GM18499 (cell line): ENCODE measurements around the gene EYS.

ENCODE experiments used
- ATAC-seq: cut with Tn5 transposase; IDR thresholded peaks from one replicate; pipeline ENCODE4 v1.9.1; 2021; ENCODE audit warnings: moderate number of reproducible peaks; ENCODE audit not compliant: insufficient read depth, unreplicated experiment

EYS gene

GRCh38 chr6:65259059-65259458 lies 448.0 kb downstream of the EYS start:
- ATAC-seq, result no peak

GRCh38 chr6:65253041-65253440 lies 454.0 kb downstream of the EYS start:
- no peak for ATAC-seq

DNA sequence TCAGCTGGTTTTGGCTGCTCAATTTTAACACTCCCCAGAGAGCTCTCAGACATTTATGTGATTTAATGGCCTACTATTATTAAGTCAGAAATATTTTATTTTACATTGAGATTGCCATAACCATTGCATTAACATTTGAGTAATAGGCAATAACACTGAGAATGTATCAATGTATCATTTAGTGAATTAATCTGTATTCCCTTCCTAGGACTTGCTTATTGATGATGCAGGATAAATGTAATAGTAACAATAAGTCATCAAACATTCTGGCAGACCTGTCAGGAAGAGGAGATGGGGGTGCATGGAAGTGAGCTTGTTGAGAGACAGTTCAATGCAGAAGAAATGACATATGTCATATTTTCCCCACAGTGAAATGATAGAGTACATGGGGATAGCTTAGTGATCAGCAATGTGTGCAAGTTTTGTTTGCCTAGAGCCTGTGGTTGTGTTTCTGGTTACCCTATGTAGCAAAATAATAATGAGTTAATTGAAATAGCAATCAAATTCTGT lies 458.9 kb downstream of the EYS start:
- ATAC-seq, result no peak

DNA sequence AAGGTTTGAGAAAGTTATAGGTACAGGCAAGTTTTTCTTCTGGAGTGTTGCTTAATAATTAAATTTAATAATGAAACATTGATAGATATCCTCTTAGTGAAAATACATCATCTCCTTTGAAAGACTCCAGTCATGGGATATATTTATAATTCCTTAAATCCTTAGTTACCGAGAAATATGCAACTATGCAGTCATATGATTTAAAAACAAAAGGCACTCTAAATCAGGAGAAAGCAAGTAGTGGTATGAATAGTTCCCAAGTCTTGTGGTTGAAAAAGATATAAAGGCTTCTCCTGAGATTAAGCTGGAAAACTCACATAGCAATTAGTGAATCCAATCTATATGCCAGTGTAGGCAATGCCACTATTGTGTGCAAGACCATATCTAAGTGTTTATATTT lies 475.4 kb downstream of the EYS start:
- no peak for ATAC-seq

DNA sequence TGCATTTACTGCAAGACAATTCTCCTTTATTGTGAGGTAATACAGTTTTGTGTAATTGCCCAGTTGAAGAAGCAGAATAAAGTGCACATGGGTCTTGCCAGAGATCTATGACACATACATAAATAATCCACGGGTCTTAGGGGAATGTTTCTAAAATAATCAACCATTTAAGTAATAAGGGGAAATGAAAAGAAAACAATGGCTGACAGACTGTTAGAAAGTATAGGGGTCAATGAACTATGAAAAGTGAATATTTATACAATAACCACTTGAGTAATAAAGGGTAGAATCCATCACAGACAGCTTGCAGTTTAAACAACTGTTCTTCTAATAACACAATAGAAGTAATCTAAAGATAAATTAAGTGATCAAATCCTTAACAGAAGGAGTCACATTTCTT lies 477.2 kb downstream of the EYS start:
- no peak for ATAC-seq

DNA sequence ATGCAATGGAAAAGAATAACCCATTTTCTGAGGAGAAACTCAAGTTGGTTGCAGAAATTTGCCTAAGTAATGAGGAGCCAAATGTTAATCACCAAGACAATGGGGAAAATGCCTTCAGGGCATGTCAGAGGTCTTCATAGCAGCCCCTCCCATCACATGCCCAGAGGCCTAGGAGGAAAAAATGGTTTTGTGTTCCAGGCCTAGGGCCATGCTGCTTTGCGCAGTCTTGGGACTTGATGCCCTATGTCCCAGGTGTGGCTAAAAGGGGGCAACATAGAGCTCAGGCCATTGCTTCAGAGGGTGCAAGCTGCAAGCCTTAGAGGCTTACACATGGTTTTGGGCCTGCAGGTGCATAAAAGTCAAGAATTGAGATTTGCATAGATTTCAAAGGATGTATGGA lies 485.9 kb downstream of the EYS start:
- ATAC-seq, result no peak

- no peak for ATAC-seq
These were observed 504.3 kb downstream of the EYS start for GRCh38 chr6:65202738-65203137.

DNA sequence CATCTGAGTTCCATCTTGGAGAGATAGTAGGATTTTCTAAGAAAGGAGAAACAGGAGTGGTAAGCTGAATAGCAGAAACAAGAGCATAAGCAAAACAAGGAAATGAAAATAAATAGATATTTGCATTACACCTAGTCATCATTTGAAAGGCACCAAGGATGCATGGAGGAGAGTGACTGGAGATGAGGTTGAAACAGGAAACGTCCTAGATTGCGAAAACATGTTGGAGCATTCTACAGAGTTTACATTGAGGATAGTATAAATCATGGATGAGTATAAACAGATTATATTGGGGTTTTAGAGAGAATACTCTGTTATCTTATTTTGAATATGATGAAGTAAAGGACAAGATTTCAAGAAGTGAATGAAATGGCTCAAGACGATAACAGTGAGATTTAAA lies 507.3 kb downstream of the EYS start:
- ATAC-seq, result no peak

DNA sequence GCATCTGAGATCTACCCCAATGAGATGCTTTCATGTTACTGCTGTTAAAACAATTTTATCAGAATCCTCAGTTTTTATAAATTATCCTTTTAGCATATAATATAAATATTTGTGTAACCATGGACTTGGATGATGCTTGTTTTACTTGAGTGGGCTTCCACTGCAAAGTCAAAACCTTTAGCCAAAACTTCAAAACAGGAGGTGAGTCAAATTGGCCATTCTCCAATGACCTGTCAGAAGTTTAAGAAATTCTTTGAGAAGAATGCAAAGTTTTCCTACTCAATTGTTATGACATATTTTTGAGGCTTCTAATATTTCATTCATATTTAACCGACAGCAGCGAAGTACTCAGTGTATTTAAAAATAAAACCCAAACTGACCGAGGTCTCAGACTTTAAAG lies 507.9 kb downstream of the EYS start:
- no peak for ATAC-seq

DNA sequence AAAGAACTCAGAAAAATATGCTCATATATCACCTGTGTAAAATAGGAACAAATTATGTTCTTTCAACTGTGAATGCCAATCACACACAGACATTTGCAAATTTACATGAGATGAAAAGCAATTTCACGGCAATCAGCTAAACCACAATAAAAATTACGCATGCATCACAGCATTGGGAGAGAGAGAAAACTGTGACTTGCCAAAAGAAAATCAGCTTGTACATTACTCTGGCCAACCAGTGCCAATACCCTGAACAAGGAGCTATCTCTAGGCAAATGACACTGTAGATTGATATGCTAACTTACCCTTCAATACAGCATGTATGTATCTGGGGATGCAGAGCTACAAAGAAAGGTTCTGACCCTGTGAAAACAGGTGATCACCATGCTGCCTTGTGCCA lies 515.6 kb downstream of the EYS start:
- ATAC-seq, result no peak

DNA sequence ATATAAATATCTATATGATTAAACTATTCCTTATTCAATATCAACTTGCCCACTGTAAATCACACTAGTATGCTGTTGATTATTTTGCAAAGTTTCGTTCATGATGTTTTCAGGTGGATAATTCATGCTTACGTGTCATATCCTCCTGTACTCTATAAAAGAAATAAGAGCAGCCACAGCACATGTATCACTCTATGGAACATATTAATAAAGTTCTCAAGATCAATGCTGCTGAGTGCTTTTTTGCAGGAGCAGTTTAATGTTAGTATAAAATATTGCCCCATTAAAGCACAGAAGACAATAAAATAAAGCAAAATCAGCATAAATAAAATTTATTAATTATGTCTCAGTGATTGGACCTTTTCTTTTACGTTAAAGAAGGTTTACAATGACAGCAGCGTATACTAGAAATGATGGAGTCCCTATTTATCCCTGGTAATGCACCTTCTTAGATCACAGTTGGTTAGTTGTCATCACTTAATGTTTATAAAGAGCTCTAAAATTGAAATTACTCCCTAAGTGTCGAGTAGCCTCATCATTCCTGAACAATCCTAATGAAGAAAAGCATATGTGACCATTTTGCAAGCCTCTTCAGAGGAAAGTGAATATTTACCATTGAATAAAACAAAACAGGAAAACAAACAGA lies 517.7 kb downstream of the EYS start:
- ATAC-seq, result no peak

DNA sequence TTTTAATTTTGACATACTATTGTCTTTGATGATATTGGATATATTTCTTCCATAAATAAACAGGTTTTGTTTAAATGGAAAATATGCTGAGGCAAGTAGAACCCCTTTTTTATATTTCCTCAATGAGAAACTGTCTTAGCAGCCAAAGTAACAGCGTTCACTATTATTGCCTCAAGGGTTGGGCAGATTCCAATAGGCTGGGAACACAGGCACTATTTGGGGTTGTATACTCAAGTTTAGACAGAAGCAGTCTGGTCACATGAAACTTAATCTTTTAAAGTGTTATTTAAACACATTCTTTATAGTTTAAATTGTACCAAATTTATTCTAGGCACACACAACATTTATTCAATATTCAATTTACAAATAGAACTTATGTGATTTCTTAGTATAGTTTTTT lies 520.2 kb downstream of the EYS start:
- ATAC-seq, result no peak

DNA sequence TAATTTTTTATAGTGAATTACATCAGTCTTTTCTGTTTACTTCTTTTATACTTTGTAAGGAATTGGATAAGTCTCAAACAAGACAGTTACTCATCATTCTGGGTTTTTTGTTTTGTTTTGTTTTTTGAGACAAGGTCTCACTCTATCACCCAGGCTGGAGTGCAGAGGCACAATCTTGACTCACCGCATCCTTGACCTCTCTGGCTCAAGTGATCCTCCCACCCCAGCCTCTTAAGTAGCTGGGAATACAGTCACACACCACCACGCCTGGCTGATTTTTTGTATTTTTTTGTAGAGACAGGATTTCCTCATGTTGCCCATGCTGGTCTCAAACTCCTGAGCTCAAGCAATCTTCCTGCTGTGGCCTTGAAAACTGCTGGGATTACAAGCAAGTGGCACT lies 524.3 kb downstream of the EYS start:
- no peak for ATAC-seq

- no peak for ATAC-seq
These were observed 536.8 kb downstream of the EYS start for GRCh38 chr6:65170273-65170672.

DNA sequence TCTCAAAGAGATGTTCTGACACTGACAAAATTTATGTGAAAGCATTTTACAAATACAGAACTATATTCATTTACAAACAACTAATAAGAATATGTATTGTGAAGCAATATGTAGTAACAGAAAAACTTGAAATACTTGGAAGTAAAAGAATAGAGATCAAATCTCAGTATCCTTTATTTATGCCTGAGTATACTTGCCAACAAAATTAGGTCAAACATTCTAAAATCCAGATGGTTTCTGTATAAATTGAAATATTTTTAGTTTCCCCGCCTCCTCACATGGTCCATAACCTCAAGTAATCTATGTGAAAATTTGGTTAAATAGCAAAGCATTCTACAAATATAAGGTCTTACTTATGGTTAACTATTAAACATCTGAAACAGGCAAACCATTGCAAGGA lies 545.4 kb downstream of the EYS start:
- ATAC-seq, result no peak

GRCh38 chr6:65157025-65157424 lies 550.0 kb downstream of the EYS start:
- no peak for ATAC-seq

DNA sequence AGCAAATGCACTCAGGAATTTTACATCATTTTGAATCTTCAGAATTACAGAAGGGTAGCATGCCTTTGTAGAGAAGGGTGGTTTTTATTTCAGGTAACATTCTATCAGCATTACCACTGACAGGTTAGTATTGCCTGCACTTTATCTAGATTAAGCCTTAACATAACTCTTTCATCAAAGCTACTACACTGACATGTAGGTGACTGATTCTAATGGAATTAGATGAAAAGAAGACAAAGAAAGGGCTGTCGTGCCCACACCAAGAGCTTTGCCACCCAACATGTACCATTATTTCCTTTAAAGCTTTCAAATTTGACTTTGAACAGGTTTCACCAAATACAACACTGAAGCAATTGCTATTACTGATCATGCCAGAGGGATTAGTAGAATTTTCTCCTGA lies 551.9 kb downstream of the EYS start:
- no peak for ATAC-seq

DNA sequence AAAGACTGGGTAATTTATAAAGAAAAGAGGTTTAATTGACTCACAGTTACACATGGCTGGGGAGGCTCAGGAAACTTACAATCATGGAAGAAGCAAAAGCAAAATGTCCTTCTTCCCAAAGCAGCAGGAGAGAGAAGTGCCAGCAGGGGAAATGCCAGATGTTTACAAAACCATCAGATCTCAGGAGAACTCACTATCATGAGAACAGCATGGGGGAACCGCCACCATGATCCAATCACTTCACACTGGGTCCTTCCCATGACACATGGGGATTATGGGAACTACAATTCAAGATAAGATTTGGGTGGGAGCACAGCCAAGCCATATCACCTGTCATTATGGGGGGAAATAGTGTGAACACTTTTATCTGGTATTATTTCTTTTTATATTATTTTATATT lies 557.2 kb downstream of the EYS start:
- no peak for ATAC-seq

GRCh38 chr6:65148839-65149238 lies 558.2 kb downstream of the EYS start:
- ATAC-seq, result no peak

- no peak for ATAC-seq
These were observed 571.5 kb downstream of the EYS start for GRCh38 chr6:65135567-65135966.

DNA sequence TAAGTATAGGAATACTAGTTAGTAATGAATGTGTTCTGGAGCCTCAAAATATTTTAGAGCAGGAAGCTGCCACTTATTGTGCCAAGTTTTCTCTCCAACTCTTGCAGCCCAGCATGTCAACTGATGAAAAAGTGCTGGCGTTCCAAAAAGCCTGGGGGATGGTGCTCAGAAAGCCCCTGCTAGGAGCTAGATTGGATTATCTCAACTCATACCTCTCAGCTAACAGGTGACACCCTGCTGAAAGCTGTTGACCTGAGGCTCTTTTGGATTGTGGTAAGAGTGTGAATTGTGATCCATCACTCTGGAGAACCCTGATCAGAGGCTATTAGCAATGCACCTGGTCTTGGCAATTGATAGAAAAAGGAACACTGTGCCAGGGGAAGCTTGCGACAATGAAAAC lies 580.4 kb downstream of the EYS start:
- no peak for ATAC-seq

DNA sequence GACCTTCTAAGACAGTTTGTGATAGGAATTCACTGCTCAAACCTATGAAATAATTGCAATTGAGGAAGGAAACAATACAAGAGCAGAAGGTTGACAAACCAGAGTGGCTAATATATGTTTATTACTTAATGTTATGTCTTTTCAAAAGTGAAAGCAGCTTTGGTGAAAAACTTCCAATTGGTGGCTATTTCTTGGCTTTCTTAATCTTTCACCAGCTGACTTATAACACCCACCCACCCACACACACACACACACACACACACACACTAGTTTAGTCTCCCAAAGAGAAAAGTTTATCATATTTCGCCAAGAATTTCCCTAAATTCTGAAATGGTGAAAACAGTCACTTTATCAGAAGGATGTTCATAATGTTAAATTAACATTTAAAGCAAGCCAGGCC lies 583.5 kb downstream of the EYS start:
- ATAC-seq, result no peak
